Activated CD4-positive, CD25-positive, alpha-beta regulatory T cell treated with anti-CD3 and anti-CD28 coated beads, Interleukin-2, amount 50 U/mL, for 24 hours (primary cell): ENCODE measurements around the gene EPHA4.

ENCODE experiments used
- ATAC-seq, 2 donors: fragments of 150-1000 bp; cut with Tn5 transposase; one replicate each; pipeline ENCODE4 v1.10.0; 2021; ENCODE audit warnings: mild to moderate bottlenecking in 1 of 2, moderate library complexity in 1 of 2

EPHA4 gene

DNA sequence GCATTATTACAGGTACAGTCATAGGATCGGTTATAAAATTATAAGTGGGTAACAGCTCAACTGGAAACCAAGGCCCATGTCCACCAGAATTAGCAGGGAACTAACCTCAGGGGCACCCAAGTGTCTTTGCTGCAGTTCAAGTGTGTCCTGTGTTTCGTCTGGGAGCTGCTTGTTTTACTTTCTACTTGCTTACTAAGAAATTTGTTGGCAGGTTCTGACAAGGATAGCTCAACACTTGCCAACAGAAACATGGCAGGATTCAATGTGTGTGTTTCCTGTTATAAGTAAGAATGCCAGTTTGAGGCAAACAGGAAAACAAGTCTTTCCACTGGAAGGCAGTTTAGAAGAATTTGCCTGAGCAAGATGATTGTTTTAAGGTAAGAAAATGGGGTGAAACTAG is 104.5 kb downstream of the EPHA4 start:
- no peak for ATAC-seq

DNA sequence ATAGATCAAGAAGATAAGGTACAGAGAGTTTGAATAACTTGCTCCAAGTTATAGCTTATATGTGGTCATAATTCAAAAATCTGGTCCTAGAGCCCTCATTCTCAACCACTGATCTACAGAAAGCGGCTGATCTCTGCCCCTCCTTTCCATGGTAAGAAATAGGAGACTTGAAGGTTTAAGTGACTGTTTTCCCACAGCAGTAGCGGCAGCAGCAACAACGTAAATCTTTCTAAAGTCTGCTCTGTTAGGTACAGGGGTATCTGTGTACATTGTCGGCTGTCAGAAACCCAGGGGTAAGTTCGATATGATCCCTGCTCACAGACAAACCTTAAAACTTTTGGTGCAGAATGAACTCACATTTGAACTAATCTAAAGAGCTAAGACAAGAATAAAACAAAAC is 105.4 kb downstream of the EPHA4 start:
- ATAC-seq, result no peak

DNA sequence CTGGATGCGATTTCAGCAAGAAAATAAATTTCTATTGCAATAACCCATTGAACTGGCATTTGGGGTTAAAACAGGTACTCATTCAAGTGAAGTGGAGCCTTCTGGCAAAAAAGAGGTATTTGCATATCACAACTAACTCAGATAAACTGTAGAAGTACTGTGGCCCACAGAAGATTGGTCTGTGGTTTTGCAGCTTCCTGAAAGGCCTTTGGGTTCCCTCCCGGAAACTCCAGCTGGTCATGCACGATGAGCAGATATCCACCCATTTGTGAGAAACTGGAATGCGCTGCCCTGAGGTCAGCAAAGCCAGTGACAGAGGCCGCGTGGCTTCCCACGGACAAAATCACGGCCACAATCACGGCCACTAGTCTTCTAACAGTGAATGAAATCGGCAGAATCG is 106.3 kb downstream of the EPHA4 start:
- no peak for ATAC-seq

DNA sequence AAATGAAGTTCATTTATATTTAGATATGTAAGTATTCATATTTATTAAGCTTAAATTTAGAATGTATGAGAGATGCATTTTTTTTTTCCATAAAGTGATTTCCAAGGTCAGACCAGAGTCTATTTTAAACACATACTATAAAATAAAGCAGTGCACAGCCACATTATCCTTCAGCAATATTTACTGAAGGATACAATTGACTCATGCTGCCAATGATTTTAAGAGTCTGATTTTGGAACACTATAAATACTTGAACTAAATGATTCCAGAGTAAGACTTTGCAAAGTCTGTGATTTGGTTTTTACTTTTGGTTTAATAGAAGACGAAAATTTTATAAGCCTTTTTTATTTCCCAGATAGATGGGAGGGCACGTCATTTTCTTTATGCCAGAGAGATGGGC is 107.1 kb downstream of the EPHA4 start:
- ATAC-seq, result no peak

DNA sequence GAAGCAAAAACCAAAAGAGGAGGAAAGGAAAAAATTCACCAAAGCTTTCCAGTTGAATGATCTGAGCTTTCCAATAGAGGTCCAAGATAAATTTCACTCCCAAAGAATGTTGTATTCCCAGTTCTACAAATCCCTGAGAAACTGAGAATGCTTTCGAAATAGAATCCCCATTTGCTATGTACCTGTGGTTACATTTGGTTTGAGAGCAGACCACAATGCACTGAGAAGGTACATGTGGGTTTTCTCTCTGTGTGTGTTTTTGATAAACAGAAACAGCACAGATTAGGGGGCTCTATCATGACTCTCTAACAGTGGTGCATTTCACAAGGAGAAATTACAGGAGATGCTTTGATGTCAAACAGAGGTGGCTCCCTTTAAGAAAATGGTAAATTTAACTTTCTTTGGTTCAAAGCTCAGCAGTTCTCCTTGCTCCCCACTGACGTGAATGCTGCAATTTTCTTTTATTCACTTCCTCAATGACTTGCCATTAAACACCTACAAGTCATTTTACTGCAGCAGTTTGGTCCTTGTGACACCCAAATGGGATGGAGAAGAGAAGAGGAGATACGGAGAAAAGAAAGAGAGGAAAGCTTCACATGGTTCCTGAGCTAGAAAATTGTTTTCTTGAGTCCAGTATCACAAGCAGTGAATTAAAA is 108.7 kb downstream of the EPHA4 start:
- no peak for ATAC-seq

DNA sequence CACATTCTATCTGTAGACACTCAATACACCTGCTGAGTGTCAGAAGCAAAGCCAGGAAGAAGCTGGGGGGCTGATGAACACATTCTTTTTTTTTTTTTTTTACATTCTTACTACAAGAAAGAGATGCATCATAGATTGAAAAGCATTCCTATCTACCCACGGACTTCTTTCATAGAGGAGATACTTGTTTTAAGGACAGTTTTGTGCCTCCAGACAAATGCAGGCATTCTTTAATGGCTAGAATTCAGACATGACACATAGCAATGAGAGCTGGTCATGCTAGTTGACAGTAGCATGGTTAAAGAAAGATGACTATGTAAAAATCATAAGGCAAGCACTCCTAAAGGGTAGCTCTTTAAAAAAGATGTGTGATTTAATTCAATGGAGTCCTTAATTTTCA is 110.2 kb downstream of the EPHA4 start:
- ATAC-seq, result no peak

DNA sequence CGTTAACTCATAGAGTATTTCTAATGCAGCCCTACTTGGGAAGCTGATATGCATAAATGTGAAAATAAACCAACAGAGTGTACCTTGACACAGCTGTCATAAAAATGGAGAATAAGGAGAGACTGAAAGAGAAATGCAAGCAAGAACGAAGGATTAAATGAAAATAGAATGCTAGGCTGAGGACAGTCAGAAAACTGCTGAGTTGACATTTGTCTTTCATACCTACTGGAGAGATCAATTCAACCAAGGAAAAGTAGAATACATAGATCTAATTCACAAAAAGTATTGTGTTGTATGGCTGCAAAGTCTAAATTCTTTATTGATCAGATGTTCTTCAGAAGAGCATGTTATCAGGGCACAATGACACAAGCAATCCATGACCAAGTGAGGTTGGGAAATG is 112.0 kb downstream of the EPHA4 start:
- no peak for ATAC-seq

DNA sequence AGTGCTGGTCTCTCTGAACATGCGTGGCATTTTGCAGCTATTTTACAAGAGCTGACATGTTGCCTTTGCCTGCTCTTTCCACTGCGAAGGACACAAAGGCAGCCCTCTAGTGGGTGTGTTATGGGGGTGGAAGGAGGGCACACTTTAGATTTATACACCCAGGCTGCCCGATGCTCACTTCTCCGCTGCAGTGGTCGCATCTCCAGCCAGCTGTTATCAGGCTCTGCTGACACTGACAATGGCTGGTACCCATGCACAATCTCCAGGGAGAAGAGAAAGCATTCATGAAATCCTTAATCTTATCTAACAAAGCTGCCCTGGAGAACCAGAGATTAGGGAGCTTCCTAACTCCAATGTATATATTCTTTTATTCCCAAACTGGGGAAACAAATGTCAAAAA is 113.5 kb downstream of the EPHA4 start:
- no peak for ATAC-seq

DNA sequence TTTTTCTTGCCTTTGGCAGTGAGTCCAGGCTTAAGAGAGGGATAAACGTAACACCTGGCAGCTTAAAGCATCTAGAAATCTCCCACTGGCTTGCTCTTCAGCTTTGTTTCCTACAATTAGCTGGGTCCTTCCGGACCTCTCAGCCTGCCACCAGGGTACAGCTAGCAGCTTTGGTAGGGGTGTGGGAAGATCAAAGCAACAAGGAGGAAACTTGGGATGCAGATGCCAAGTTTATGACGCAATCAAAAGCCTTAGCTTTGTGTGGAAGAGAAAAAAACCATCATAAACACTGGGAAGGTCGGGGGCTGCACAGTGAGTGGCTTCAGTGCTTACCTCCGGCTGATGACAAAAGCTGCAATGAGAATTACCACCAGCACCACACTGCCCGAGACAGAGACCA is 116.9 kb downstream of the EPHA4 start:
- no peak for ATAC-seq

DNA sequence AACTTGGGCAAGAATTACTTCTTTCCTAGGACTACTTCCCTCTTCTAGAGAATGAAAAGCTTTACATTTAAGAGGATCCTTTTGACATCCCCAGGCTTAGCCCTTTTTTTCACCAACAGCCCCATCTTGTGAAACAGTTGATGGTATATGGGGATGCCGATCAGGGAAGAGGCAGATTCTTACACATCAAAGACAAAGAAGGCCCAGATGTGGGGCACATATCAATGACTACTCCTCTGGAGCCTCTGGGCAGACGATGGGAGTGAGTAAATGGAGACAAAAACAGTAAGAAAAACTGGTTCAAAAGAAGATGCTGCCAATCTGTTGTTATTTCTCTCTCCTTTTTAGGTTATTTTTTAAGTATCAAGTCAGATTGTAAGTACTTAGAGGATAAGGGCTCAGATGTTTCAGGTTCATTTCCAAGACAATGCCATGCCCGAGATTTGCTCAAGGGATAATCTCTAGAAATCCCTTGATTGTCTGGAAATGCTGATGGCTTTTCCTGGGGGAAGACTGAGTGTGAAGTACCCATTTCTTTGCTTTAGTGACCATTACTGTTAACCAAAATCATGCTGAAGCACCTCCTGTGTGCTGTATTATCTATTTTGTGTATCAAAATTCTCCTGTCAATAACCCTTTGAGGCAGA is 117.5 kb downstream of the EPHA4 start:
- no peak for ATAC-seq

DNA sequence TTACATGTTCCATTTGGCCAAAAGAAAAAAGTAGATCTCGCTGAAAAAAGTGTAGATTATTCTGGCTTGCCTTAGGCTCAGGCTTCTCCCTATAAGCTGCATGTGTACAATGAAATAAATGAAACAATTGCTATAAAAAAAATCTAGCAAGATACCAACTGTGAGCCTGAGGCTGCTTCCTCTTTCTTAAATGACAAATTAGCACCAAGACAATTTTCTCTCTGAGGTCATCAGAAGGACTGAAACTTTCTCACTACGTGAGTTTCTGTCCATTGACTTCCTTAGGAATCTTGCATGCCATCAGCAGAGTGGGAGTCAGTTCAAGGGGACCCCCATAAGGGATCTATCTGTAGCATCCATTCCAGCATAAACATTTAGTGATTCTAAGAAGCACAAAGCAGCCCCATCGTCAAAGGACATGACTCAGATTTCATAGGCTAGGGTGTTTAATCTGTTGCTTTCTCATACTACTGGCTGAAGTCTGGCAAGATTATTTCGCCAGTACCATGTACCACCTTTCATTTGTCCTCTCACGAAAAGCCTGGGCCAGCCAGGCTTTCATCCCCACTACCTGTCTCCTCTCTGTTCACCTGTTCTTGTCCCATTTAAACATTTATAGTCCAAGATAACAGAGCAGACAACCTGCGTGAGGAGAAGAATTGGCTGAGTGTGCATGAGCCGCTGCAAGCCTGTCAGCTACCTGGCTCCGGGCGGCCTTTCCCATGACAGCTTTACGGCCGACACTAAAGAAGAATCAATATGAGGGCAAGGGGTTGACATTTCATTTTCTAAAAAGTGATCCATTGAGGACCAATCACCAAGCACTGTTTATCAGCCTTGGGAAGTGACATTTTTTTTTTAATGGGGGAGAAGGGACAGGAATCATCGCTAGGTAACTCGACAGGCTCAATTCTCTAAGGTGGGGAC is 120.0 kb downstream of the EPHA4 start:
- ATAC-seq, result no peak

DNA sequence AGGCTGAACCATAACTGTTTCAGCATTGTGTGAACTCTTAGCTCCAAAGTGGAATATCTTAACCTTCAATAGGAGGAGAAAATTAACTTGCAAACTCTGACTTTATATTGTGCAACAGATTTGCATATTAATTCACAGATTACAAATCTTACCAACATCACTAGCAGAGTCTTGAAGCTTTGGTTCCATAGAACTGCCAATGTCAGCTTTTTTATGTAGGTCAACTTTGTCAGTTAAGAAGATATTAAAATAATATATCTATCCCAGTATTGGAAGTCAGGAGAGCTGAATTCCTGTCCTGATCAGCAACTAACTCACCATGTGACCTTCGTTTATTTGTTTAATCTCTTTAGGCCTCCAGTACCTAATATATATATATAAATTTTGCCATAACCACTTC is 121.8 kb downstream of the EPHA4 start:
- no peak for ATAC-seq

DNA sequence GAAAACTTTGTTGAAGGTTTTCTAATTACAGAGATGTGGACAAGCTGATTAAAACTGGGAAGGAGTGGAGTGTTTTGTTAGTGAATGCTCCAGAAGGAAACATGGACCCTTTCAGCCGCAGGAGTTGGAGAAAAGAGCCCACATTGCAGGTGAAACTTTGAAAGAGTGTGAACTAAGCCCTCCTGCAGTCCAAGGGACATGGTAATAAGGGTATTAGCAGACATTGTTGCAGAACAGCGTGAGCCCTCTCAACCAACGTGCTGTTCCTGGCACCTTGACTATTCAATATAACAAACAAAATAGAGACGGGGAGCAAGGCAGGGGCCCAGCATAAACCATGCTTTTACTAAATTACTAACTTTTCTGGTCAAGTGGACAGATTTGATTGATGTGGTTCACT is 122.7 kb downstream of the EPHA4 start:
- no peak for ATAC-seq

DNA sequence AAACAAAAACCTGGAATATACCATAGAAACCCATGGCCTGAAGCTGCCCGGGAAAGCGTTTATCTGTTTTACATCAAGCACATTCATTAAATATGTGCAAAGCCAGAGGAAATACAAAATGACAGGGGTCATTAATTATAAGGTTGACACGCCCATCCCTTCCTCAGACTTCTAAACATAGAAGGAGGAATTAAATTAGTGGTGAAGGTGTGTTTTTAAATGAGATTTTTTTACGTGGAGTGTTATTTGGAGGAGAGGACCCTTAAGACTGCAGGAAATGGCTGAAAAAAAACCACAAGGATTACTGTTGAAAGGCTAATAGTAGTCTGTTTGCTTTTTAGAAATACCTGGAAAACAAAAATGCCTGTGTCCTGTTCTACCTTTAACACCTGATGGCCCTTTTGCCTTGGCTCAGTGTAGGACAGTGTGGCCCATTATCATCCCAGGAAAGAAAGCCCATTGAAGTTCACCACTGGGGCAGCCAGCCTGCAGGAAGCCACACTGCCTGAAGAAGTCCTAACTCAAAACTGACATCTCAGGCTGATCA is 123.2 kb downstream of the EPHA4 start:
- ATAC-seq, result no peak

DNA sequence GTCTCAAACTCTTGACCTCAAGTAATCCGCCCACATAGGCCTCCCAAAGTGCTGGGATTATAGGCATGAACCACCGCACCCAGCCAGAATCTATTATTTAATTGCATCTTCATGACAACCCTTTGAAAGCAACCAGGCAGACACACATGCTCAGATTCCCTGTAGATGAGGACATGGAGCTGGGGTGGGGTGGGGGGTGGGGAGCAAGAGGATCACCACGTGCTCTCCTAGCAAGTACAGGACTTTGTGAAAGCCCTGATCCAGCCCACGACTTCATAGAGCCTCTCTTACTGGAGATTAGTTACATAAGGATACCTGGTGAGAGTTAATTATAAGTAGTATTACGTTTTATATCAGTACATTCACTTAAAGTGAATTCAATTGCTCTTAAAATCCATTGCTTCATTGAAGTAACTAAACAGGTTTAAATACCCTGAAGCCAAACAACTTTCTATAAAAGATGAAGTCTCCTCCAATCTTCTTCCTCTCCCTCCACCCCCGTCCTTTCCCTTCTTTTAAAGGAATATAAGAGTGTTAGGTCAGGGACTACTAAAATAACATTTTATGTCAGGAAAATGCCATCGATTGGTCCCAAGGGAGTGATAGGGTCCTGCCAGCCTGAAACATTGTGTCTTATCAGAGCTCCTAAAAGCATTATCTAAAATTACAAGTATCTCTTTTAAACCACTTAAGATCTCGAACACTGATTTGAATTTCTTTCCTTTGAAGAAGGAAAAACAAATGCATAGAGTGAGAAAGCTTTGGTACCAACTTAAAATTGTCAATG is 123.9 kb downstream of the EPHA4 start:
- ATAC-seq, result no peak

DNA sequence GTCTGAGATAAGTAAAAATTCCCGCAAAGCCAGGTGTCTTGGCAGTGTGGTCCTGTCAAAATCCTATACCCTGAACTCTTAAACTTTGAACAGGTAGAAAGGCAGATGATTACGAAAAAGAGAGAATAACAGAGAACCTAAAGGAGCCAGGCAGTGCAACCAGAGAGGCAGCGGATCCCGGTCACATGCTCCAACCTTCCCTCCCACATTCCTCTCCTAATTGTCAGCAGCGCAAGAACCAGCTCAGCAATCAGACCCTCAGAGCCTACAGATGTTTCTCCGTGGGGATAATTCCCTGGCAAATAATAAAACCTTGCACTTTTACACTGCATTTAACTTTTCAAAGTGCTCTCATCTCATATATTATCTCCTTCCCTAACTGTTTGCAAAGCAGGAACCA is 124.8 kb downstream of the EPHA4 start:
- no peak for ATAC-seq

DNA sequence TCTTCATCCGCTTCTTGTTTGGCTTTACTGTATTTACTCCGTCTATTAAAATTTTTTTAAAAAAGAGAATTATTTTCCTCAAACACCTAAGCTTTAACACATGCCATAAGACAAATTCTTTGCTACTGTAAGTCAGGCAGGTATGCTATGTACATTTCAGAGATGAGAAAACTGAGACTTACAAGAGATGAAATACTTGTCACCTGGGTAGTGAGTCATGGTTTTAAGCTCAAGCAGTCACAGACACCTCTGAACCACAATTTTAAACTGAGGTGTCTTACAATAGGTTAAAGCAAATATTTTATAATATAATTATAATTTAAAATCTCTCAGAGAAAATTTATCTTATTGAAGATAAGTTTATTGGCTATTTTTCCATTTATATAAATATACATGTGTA is 126.0 kb downstream of the EPHA4 start:
- no peak for ATAC-seq

DNA sequence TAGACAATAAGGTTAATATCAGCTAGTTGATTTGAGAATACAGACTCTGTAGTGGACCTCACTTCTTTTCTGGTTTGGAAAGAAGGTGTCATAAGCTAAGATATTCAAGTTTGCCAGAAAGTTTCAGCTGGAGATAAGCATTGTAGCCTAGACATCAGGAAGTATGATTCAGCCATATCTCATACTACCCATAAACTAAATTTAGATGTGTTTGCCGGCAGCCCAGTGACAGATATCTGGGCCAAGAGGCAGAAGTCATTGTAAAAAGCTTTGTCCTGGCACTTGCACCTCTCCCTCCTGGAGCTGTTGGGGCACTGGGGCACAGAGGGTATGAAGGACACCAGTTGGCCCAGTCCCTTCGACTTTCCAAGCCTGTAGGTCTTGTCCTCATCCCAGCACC is 128.0 kb downstream of the EPHA4 start:
- peak; percentile 13 to 67 for ATAC-seq

DNA sequence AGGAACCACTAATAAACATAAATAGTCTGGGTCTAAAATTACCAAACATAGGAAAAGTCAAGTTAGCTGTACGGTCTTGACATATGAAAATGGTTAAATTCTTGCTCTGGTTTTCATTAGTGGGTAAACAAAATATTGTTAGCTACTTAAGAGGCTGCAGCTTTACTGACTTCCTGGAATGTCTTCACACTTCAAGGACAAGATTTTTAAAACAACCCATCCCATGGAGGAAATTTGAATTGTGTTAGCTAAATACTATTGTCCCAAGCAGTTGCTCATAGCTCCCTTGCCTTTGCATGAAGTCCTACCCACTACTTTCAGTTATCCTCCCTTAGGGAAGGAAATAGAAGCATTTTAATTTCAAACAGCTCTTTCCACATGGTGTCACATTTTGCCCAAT is 128.5 kb downstream of the EPHA4 start:
- ATAC-seq, result no peak

DNA sequence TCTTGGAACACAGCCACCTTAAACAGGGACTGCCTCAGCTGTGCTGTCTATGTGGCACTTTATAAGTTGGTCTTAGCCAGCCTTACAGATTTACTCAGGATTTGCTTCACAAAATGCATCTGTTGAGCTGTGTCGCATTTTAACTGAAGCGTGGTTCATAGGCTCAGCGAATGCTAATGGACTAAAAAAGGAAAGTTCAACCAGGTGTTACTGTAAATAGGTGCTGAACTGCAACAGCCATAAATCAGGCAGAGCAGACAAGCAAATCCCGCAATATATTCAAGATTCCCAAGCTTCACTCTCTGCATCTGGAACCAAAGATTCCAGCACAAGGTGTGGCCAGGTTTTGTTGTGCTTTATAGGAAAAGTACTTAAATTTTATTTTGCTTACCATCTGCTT is 130.0 kb downstream of the EPHA4 start:
- no peak for ATAC-seq

DNA sequence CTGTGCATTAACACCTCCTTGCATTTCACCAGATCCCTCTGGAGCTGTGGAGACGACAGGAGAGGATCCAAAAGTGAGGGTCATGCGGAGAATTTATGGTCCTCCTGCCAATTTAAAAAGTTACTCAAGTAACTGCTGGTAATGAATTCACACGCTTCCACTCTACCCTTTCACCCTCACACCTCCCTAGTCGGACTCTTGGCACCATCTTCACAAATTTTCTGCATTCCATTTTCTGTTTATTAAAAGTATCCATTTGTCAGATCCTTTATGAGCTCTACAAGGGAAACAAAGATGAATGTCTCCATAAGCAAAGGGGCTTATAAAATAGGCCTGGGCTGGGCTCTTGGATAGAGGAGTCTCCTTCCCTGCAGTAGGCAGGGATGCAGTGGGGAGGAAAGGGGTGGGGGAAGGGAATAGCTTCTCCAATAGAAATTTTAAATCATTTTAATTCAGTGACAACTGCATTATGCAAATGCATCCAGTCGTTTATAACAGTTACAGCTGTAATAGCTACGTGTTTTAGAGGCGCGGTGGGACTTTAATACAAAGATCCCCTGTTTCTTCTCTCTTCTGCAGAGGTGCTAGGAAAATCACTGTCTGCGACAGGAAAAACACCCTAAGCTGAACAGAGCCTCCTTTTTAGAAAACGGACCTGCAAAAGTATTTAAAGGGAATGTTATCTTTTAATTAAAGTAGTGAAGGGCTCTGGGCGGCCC is 132.2 kb downstream of the EPHA4 start:
- no peak for ATAC-seq

DNA sequence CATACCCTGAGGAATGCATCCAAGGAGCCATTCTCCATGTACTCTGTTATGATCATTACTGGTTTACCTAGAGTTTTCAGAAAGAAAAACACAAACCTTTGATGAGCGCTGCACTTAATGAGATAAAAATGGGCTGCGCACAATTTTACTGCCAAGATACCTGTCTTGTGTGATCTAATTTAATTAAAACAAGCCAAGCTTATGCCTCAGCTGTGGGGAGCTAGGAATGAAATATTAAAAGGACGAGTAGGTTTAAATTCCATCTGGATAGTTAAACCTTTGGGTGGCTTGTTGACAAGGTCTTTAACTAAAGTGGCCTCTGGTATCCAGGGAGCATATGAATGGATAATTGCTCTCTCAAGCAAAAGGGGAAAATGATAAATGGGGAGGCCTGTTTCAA is 135.0 kb downstream of the EPHA4 start:
- ATAC-seq, result no peak
